ENCODE measurements around the gene CHD5.
A peak's percentile ranks its signal among the peaks of the same experiment; 100 is the strongest.
"Not testable (repeated sequence)": the region's sequence is repeated elsewhere in the genome, so short reads cannot be mapped to it uniquely, and the experiment has no call there.

The CHD5 gene

GRCh38 chr1:6180268-6180706 is at the start of gene CHD5:
CHD5 (minus strand) TSS chr1:6180321; CDS start chr1:6180023, 298 bp downstream.
- DNase-seq: no peak

- DNase-seq: no peak
Measured at GRCh38 chr1:6225651-6226050, 45.5 kb upstream of the CHD5 start.

GRCh38 chr1:6224718-6225117 is 44.6 kb upstream of the CHD5 start:
- no peak for DNase-seq

- no peak for DNase-seq
Measured at GRCh38 chr1:6223617-6224016, 43.5 kb upstream of the CHD5 start.

GRCh38 chr1:6222636-6223035 is 42.5 kb upstream of the CHD5 start:
- no peak for DNase-seq

- no peak for DNase-seq
Measured at GRCh38 chr1:6221210-6221784, 41.2 kb upstream of the CHD5 start.

GRCh38 chr1:6220236-6220635 is 40.1 kb upstream of the CHD5 start:
- DNase-seq: no peak

GRCh38 chr1:6219641-6220040 is 39.5 kb upstream of the CHD5 start:
- DNase-seq: not testable (repeated sequence)

GRCh38 chr1:6218375-6219164 is 38.4 kb upstream of the CHD5 start:
- DNase-seq: no peak

GRCh38 chr1:6212193-6212959 is 32.3 kb upstream of the CHD5 start:
- no peak for DNase-seq

- no peak for DNase-seq
Measured at GRCh38 chr1:6211731-6212130, 31.6 kb upstream of the CHD5 start.

- DNase-seq: no peak
Measured at GRCh38 chr1:6210591-6211355, 30.7 kb upstream of the CHD5 start.

GRCh38 chr1:6209661-6210580 is 29.8 kb upstream of the CHD5 start:
- DNase-seq: peak; percentile 13

GRCh38 chr1:6208723-6209660 is 28.9 kb upstream of the CHD5 start:
- DNase-seq: peak; percentile 28

- no peak for DNase-seq
Measured at GRCh38 chr1:6207921-6208320, 27.8 kb upstream of the CHD5 start.

GRCh38 chr1:6207075-6207885 is 27.2 kb upstream of the CHD5 start:
- DNase-seq: no peak

GRCh38 chr1:6206520-6206855 is 26.4 kb upstream of the CHD5 start:
- DNase-seq: no peak

- DNase-seq: peak; percentile 72
Measured at GRCh38 chr1:6205849-6206519, 25.9 kb upstream of the CHD5 start, which contains the start of gene RNF207. RNF207 (plus strand) TSS chr1:6206119; CDS start chr1:6206536, 417 bp downstream.

- no peak for DNase-seq
Measured at GRCh38 chr1:6202256-6202655, 22.1 kb upstream of the CHD5 start.

Data from CD4-positive, alpha-beta T cell treated with Interleukin-21 for 1 hour (primary cell).